Lung (tissue), 12 donors: ENCODE measurements around the gene DLG1. TPM values are rescaled to one million over a fixed set of nuclear protein-coding genes. Genes with fewer than 3 reads are reported as not detected.

ENCODE experiments used
- ATAC-seq: fragments of 200-7000 bp; cut with Tn5 transposase; one replicate; pipeline ENCODE4 v1.9.1; 2020; ENCODE audit warnings: moderate number of reproducible peaks; ENCODE audit not compliant: insufficient read depth, low FRiP score
- DNase-seq, 3 donors: peaks; one replicate each; pipeline ENCODE4 v3.0.0-alpha.2; 2013 to 2017
- H3K27ac ChIP-seq, 2 donors: one replicate each; pipeline ENCODE4 v1.5.1; 2013; ENCODE audit warnings: mild to moderate bottlenecking in 2 of 2, moderate library complexity in 2 of 2, control low read depth in 1 of 2, inconsistent platforms in 1 of 2, low read depth in 1 of 2, low read length in 1 of 2
- H3K27me3 ChIP-seq, 3 donors: one replicate each; pipeline ENCODE4 v1.5.1; 2013; ENCODE audit warnings: low read length in 2 of 3; ENCODE audit not compliant: control insufficient read depth in 3 of 3, insufficient read depth in 3 of 3
- H3K36me3 ChIP-seq, 4 donors: one replicate each; pipeline ENCODE4 v1.5.1; 2013; ENCODE audit warnings: low read length in 4 of 4, mild to moderate bottlenecking in 1 of 4, moderate library complexity in 1 of 4; ENCODE audit not compliant: control insufficient read depth in 4 of 4, insufficient read depth in 4 of 4
- H3K4me1 ChIP-seq, 5 donors: one replicate each; pipeline ENCODE4 v1.5.1; 2013; ENCODE audit warnings: low read length in 5 of 5, mild to moderate bottlenecking in 2 of 5, moderate library complexity in 1 of 5; ENCODE audit not compliant: control insufficient read depth in 5 of 5, insufficient read depth in 5 of 5
- H3K4me3 ChIP-seq: one replicate; pipeline ENCODE4 v1.5.1; 2013; ENCODE audit warnings: mild to moderate bottlenecking, control low read depth, moderate library complexity
- H3K9ac ChIP-seq, 2 donors: one replicate each; pipeline ENCODE4 v1.5.1; 2013; ENCODE audit warnings: low read length in 2 of 2, control low read depth in 1 of 2; ENCODE audit not compliant: insufficient read depth in 1 of 2
- H3K9me3 ChIP-seq, 4 donors: one replicate each; pipeline ENCODE4 v1.5.1; 2013; ENCODE audit warnings: low read length in 3 of 4, mild to moderate bottlenecking in 1 of 4, moderate library complexity in 1 of 4; ENCODE audit not compliant: control insufficient read depth in 4 of 4, insufficient read depth in 3 of 4
- WGBS, 2 donors: extraction: QIAGEN DNeasy Blood & Tissue Kit; methylation state at CpG; one replicate each; pipeline ENCODE4 v1.1.7; 2013; 5-methylcytosine and 5-hydroxymethylcytosine counted together
- polyA plus RNA-seq, 2 donors: library from polyadenylated mRNA; stranded (reverse); fragments of 200-250 nt; gene quantifications; one replicate each; pipeline ENCODE4 v1.2.1, GENCODE V29; 2013
- total RNA-seq, 2 donors: library from RNA; depleted of rRNA in 1 of 2; stranded (reverse); fragments of >200 nt in 1 of 2; gene quantifications; one replicate each; pipeline ENCODE4 v1.2.1, GENCODE V29; 2014 to 2021
- TF ChIP-seq, protein P1 (sequence below): IDR thresholded peaks from 2 replicates; pipeline ENCODE4 v1.5.1; 2012; ENCODE audit warnings: mild to moderate bottlenecking; ENCODE audit errors: control extremely low read depth, extremely low read depth
- donor health status: control.
- donor health status: control.
- donor health status: Bipolar disorder and iron deficiency.
- donor health status: healthy.
- donor health status: DM: yes; HTN: yes; CAD: no.

DLG1 gene
- total and polyA plus RNA-seq, 4 donors = 16.0 to 114 (median 45.7) TPM

DNA sequence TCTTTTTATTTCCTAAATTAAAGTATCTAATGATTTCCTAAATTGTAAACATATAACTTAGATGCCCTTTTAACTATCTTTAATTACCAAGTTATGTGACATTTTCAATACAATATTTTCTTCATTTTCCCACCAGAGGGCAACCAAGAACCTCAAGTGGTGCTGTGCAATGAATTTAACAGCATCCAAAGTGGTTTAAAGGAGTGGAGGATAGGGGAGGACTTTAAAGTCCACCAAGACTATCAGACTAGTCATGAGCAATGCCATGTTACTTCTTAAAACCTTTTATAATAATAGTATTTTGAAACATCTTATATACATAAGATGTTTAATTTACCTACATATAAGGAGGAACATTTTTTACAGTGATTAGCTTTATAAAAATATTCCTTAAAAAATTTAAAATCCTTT, 74.4 kb downstream of the DLG1 start:
- H3K4me1 ChIP-seq = peaks cover 1 to 28% (median 12%) of the 10 kb centered on the region in 5 donors

DNA sequence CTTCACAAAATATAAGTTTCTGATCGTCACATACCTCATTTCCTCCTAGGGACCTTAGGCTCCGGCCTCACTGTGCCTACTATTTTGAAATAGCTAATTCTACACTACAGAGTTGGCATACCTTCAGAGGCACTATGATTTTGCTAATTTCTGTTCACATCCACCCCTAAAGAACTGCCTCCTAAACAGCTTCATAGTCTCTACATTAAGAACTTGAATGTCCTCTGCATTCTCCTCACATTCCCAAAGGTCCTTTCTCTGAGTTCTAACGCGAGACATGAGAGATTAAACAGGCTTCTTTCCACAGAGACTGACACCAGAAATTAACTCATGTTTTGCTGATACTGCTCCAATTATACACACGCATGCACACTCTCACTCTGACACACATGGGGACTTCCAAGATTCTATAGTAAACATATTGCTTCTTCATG, 75.5 kb downstream of the DLG1 start:
- ATAC-seq (no peak), DNase-seq (peak in 2 of 3 donors; percentile 64 to 73)
- WGBS, 2 donors = 38 to 56% methylated on average over 5 of the region's 5 CpGs
- H3K9me3 ChIP-seq = no peaks in the 10 kb centered on the region
- H3K36me3 ChIP-seq = no peaks in the 10 kb centered on the region
- no peak overlapping the region for H3K27ac ChIP-seq
- peak overlapping the region in 1 of 2 donors; percentile 33 for H3K9ac ChIP-seq
- H3K4me1 ChIP-seq = peaks cover 0 to 27% (median 9%) of the 10 kb centered on the region in 5 donors
- TF ChIP-seq, protein P1, sequence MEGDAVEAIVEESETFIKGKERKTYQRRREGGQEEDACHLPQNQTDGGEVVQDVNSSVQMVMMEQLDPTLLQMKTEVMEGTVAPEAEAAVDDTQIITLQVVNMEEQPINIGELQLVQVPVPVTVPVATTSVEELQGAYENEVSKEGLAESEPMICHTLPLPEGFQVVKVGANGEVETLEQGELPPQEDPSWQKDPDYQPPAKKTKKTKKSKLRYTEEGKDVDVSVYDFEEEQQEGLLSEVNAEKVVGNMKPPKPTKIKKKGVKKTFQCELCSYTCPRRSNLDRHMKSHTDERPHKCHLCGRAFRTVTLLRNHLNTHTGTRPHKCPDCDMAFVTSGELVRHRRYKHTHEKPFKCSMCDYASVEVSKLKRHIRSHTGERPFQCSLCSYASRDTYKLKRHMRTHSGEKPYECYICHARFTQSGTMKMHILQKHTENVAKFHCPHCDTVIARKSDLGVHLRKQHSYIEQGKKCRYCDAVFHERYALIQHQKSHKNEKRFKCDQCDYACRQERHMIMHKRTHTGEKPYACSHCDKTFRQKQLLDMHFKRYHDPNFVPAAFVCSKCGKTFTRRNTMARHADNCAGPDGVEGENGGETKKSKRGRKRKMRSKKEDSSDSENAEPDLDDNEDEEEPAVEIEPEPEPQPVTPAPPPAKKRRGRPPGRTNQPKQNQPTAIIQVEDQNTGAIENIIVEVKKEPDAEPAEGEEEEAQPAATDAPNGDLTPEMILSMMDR = no peak
- no peaks in the 10 kb centered on the region for H3K27me3 ChIP-seq
- no peak overlapping the region for H3K4me3 ChIP-seq

More for the DNA sequence above, 74.4 kb downstream of the DLG1 start:
- no peak overlapping the region for H3K4me3 ChIP-seq
- H3K9ac ChIP-seq = no peak overlapping the region
- ATAC-seq (no peak), DNase-seq (peak in 2 of 3 donors; percentile 73 to 74)
- no peak overlapping the region for H3K27ac ChIP-seq
- TF ChIP-seq, protein P1 = peak; percentile 8
- no peaks in the 10 kb centered on the region for H3K9me3 ChIP-seq
- H3K36me3 ChIP-seq = no peaks in the 10 kb centered on the region
- H3K27me3 ChIP-seq = no peaks in the 10 kb centered on the region

DNA sequence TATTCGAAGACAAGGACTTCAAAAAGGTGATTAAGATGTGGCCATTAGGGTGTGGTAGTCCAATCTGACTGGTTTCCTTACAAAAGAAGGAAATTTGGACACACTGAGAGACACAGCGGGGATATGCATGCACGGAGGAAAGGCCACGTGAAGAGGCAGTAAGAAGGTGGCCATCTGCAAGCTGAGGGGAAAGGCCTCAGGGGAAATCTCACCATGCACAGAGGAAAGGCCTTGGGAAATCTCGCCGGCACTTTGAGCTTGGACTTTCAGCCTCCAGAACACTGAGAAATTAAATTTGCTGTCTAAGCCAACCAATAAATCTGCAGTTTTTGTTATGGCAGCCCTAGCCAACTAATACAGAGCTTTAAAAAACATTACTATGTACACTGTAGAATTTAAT, 78.8 kb downstream of the DLG1 start:
- Histone ChIP-seq H3K27me3 (no peaks in the 10 kb centered on the region), H3K36me3 (no peaks in the 10 kb centered on the region), H3K9me3 (no peaks in the 10 kb centered on the region), H3K27ac (no peak overlapping the region), H3K4me3 (no peak overlapping the region), H3K9ac (no peak overlapping the region), H3K4me1 (peaks cover 0 to 32% (median 9%) of the 10 kb centered on the region in 5 donors)
- WGBS, 2 donors = 82 to 90% methylated on average over 6 of the region's 6 CpGs
- ATAC-seq (no peak), DNase-seq (no peak)
- TF ChIP-seq, protein P1 = no peak

DNA sequence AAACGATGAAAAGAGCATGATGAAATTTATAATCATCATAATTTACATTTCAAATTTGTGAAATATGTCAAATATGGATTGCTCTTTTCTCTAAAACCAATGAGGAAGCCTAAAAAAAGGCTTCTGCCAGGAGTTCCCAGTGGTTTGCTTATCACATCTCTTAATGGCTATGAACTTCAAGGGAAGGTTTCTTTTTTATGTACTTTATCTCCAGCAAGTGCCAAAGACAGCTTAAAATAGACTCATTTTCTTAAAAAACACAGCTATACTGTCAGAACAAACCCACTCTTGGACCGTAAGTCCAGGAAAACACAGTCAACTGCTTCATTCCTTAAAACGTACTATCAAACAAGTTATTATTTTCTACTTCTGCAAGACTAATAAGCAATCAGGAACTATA, 80.2 kb downstream of the DLG1 start:
- H3K9me3 ChIP-seq = no peaks in the 10 kb centered on the region
- DNase-seq = no peak
- no peak overlapping the region for H3K9ac ChIP-seq
- no peak overlapping the region for H3K4me3 ChIP-seq
- no peaks in the 10 kb centered on the region for H3K27me3 ChIP-seq
- H3K27ac ChIP-seq = no peak overlapping the region
- no peaks in the 10 kb centered on the region for H3K36me3 ChIP-seq
- ATAC-seq = no peak
- 69 to 75% methylated on average over 3 of the region's 3 CpGs for WGBS, 2 donors
- TF ChIP-seq, protein P1 = no peak
- peaks cover 0 to 25% (median 9%) of the 10 kb centered on the region in 5 donors for H3K4me1 ChIP-seq
